ENCODE measurements around the gene FUT4. TPM values are rescaled to one million over a fixed set of nuclear protein-coding genes. Genes with fewer than 3 reads are reported as not detected.
A peak's percentile ranks its signal among the peaks of the same experiment; 100 is the strongest.

FUT4 gene
- total and polyA plus RNA-seq, 10 of the 15 experiments (the other 5 are each of a cell fraction or from before 2014, with no cell fraction given): 0.68 to 9.1 (median 2.3) TPM

DNA sequence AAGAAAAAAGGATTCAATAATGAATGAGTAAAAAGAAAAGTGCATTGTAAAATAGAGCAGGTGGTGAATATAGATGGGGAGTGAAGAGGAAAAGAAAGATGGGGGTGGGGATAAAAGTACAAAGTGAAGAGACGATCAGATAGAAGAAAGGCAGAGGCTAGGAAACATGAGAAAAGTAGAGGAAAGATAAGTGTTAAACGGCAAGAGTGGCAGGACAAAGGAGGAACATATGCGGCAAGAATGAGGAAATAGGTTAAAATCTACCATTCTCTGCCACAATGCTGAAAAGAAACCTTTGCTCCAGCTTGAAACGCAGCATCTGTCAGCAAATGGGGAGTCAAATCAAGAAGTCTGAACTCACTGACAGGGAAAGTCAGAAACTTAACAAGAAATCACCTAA, 6.8 kb downstream of the FUT4 start (continued):
- TF ChIP-seq PRDM15 (CRISPR knock-in tag; IDR thresholded peaks at IDR 0.05): no peak
- TF ChIP-seq, protein P1, sequence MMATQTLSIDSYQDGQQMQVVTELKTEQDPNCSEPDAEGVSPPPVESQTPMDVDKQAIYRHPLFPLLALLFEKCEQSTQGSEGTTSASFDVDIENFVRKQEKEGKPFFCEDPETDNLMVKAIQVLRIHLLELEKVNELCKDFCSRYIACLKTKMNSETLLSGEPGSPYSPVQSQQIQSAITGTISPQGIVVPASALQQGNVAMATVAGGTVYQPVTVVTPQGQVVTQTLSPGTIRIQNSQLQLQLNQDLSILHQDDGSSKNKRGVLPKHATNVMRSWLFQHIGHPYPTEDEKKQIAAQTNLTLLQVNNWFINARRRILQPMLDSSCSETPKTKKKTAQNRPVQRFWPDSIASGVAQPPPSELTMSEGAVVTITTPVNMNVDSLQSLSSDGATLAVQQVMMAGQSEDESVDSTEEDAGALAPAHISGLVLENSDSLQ (IDR thresholded peaks at IDR 0.05): peak; percentile 61
- no peak for TF ChIP-seq CBX5 (IDR thresholded peaks at IDR 0.05; ENCODE audit: low read depth)
- TF ChIP-seq MTA3 (IDR thresholded peaks at IDR 0.05; ENCODE audit: borderline replicate concordance, low read length): no peak
- no peak for TF ChIP-seq E4F1 (IDR thresholded peaks at IDR 0.05; ENCODE audit: borderline replicate concordance, partially characterized antibody)
- no peak for TF ChIP-seq TBL1XR1 (IDR thresholded peaks at IDR 0.05; ENCODE audit: low read depth, low read length)
- no peak for TF ChIP-seq E2F8 (IDR thresholded peaks at IDR 0.05; ENCODE audit: low read depth, partially characterized antibody)
- no peak for TF ChIP-seq TCF3 (IDR thresholded peaks at IDR 0.05; ENCODE audit: borderline replicate concordance, insufficient read depth, low read depth, low read length)
- TF ChIP-seq, protein P2, sequence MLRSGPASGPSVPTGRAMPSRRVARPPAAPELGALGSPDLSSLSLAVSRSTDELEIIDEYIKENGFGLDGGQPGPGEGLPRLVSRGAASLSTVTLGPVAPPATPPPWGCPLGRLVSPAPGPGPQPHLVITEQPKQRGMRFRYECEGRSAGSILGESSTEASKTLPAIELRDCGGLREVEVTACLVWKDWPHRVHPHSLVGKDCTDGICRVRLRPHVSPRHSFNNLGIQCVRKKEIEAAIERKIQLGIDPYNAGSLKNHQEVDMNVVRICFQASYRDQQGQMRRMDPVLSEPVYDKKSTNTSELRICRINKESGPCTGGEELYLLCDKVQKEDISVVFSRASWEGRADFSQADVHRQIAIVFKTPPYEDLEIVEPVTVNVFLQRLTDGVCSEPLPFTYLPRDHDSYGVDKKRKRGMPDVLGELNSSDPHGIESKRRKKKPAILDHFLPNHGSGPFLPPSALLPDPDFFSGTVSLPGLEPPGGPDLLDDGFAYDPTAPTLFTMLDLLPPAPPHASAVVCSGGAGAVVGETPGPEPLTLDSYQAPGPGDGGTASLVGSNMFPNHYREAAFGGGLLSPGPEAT (IDR thresholded peaks at IDR 0.05; ENCODE audit: low read depth): peak; percentile 29; the same call in 1 of the 2 replicates
- no peak for TF ChIP-seq BRCA1 (IDR thresholded peaks at IDR 0.05; ENCODE audit: low read depth, low read length)
- TF ChIP-seq SMAD1 (IDR thresholded peaks at IDR 0.05; ENCODE audit: low read depth, partially characterized antibody): no peak
- TF ChIP-seq ESRRA (IDR thresholded peaks at IDR 0.05; ENCODE audit: low read length): no peak
